ENCODE results near the gene PTPRJ. TPM values are rescaled to one million over a fixed set of nuclear protein-coding genes. Genes with fewer than 3 reads are reported as not detected.

Gene PTPRJ
- total and polyA plus RNA-seq, 2 of the 4 experiments (the other 2 are of a cell fraction): 5.6 to 14.9 TPM

DNA sequence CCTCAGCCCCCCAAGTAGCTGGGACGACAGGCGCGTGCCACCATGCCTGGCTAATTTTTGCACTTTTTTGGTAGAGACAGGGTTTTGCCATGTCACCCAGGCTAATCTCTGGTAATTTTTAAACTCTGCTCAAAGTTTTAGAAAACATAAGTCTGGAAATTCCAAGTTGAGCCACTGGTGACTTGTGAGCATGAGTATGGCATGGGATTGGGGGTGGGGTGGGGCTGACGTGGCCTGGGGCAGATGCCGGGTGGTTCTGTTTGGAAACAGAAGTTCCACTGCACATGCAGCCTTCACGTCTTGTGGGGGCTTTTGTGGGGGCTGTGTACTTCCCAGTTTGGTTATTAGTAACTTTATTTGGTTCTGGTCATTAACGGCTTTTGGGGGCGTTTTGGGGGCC, 67.3 kb downstream of the PTPRJ start:
- Histone ChIP-seq H3K27ac (ENCODE audit: insufficient read depth, low read length) (no peak overlapping the region), H2AK9ac (replicated peaks; ENCODE audit: low read depth, low read length, poor library complexity) (no peak overlapping the region), H2AFZ (replicated peaks; ENCODE audit: low read length, poor library complexity) (no peak overlapping the region), H3K4ac (ENCODE audit: low read depth, low read length) (no peak overlapping the region), H2BK20ac (ENCODE audit: low read depth, low read length) (no peak overlapping the region; the same call in 1 of the 2 replicates), H4K91ac (ENCODE audit: insufficient read depth, low read depth, low read length) (no peak overlapping the region), H4K5ac (ENCODE audit: low read depth, low read length) (no peak overlapping the region), H4K8ac (ENCODE audit: low read depth in 2 of 2, low read length in 2 of 2) (peak overlapping the region in 1 of 2 experiments; percentile 59; a peak in 1 of 4 replicates), H3K79me1 (ENCODE audit: low read depth in 1 of 2, low read length in 2 of 2) (peaks cover 52 to 89% of the 10 kb centered on the region in 2 experiments), H3K9me3 (ENCODE audit: control insufficient read depth, insufficient read depth, low read length) (no peaks in the 10 kb centered on the region), H2AK5ac (ENCODE audit: low read depth, low read length) (no peak overlapping the region), H3K56ac (ENCODE audit: extremely low read depth, insufficient read depth, low read length) (no peak overlapping the region), H3K4me3 (ENCODE audit: insufficient read depth, low read depth, low read length) (no peak overlapping the region), H3K4me1 (ENCODE audit: control insufficient read depth, insufficient read depth, low read length) (peaks cover 22% of the 10 kb centered on the region), H2BK15ac (ENCODE audit: low read depth, low read length) (no peak overlapping the region), H3K23ac (ENCODE audit: low read depth, low read length) (no peak overlapping the region), H2BK5ac (ENCODE audit: low read depth, low read length, poor library complexity, severe bottlenecking) (no peak overlapping the region), H3K9ac (ENCODE audit: low read depth, low read length) (no peak overlapping the region), H4K20me1 (ENCODE audit: insufficient read depth, low read length) (peaks cover 17% of the 10 kb centered on the region; the same call in 1 of the 2 replicates), H2BK120ac (ENCODE audit: low read depth, low read length) (no peak overlapping the region), H3K27me3 (ENCODE audit: control insufficient read depth, insufficient read depth, low read length) (no peaks in the 10 kb centered on the region), H3K36me3 (ENCODE audit: control insufficient read depth, insufficient read depth, low read length) (no peaks in the 10 kb centered on the region), H3K18ac (ENCODE audit: low read depth, low read length) (no peak overlapping the region), H3K4me2 (ENCODE audit: low read depth, low read length) (no peak overlapping the region), H3K14ac (replicated peaks; ENCODE audit: low read depth, low read length) (no peak overlapping the region), H3K9me1 (ENCODE audit: insufficient read depth, low read length) (peaks cover 21% of the 10 kb centered on the region)
- dilution Hi-C loops (cut with HindIII; ENCODE audit: low sequenced_read_pairs, unreplicated experiment): no loop called here
- WGBS, 2 experiments (ENCODE audit: extremely low coverage in 2 of 2, insufficient read length in 1 of 2): 41% methylated on average over 2 of the region's 8 CpGs; no CpG with 5 or more reads in 1 of the 2 experiments
- DNase-seq (peak; percentile 76), ATAC-seq (ENCODE audit: low read depth) (peak; percentile 77)
- TF ChIP-seq, protein P1, sequence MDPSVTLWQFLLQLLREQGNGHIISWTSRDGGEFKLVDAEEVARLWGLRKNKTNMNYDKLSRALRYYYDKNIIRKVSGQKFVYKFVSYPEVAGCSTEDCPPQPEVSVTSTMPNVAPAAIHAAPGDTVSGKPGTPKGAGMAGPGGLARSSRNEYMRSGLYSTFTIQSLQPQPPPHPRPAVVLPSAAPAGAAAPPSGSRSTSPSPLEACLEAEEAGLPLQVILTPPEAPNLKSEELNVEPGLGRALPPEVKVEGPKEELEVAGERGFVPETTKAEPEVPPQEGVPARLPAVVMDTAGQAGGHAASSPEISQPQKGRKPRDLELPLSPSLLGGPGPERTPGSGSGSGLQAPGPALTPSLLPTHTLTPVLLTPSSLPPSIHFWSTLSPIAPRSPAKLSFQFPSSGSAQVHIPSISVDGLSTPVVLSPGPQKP (IDR thresholded peaks at IDR 0.05; ENCODE audit: borderline replicate concordance, low read depth, low read length): no peak
- TF ChIP-seq USF2 (IDR thresholded peaks at IDR 0.05; ENCODE audit: low read depth, low read length) (no peak), SMC3 (IDR thresholded peaks at IDR 0.05; ENCODE audit: low read depth, low read length) (no peak), NFE2L2 (IDR thresholded peaks at IDR 0.05; ENCODE audit: low read depth, low read length) (peak; percentile 6; the same call in 1 of the 2 replicates), POLR2A (IDR thresholded peaks at IDR 0.05; ENCODE audit: low read depth, low read length) (no peak), BHLHE40 (IDR thresholded peaks at IDR 0.05; ENCODE audit: low read depth, low read length) (0 out of 2 replicates have a peak, but pooled peaks have one; percentile 31), RFX5 (IDR thresholded peaks at IDR 0.05; ENCODE audit: low read depth, low read length) (no peak), RAD21 (IDR thresholded peaks at IDR 0.05; ENCODE audit: low read length) (no peak)
- TF ChIP-seq, protein P2, sequence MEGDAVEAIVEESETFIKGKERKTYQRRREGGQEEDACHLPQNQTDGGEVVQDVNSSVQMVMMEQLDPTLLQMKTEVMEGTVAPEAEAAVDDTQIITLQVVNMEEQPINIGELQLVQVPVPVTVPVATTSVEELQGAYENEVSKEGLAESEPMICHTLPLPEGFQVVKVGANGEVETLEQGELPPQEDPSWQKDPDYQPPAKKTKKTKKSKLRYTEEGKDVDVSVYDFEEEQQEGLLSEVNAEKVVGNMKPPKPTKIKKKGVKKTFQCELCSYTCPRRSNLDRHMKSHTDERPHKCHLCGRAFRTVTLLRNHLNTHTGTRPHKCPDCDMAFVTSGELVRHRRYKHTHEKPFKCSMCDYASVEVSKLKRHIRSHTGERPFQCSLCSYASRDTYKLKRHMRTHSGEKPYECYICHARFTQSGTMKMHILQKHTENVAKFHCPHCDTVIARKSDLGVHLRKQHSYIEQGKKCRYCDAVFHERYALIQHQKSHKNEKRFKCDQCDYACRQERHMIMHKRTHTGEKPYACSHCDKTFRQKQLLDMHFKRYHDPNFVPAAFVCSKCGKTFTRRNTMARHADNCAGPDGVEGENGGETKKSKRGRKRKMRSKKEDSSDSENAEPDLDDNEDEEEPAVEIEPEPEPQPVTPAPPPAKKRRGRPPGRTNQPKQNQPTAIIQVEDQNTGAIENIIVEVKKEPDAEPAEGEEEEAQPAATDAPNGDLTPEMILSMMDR (conservative IDR thresholded peaks at IDR 0.05; ENCODE audit: low read depth, low read length): no peak
- no TSS peak for BruUV-seq (replicated peaks)
- in situ Hi-C loops (cut with MboI; ENCODE audit: low sequenced_read_pairs): no loop called here
- POLR2A ChIA-PET (ENCODE audit: unreplicated experiment): no interaction called here
- intact Hi-C loops (cut with micrococcal nuclease): no loop called here
- CTCF ChIA-PET: no interaction called here
